OCI-LY7 (cell line): ENCODE data around the gene ENOX1.

Experiments
- EZH2phosphoT487 ChIP-seq: fragments of 200-600 bp; sonication (generic); IDR thresholded peaks from 2 replicates; pipeline ENCODE4 v1.6.1; 2018; ENCODE audit warnings: low read depth, borderline replicate concordance, mild to moderate bottlenecking, mixed run types, antibody characterized with exemption, low read length, moderate library complexity, mixed read lengths
- TF ChIP-seq, protein P1 (sequence below): fragments of 200-600 bp; sonication (generic); conservative IDR thresholded peaks from 2 replicates; pipeline ENCODE4 v1.5.1; 2014; ENCODE audit warnings: mild to moderate bottlenecking, antibody characterized with exemption, low read length, moderate library complexity, mixed read lengths

DNA sequence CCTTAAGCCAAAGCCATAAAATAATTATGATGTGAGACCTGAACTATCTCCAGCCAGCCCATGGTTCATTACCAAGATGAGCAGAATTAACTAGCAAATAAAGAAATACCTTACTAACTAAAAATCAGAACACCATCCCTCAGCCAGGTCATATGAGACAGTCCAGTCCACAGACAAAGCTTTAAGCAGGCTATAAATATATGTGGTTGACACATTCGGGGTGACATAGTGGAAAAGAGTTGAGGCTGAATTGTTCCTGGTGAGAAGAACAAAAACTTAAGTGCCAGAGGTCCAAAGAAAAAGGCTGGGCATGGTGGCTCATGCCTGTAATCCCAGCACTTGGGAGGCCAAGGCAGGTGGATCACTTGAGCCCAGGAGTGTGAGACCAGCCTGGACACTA is 30.9 kb downstream of the ENOX1 start:
- TF ChIP-seq, protein P1, sequence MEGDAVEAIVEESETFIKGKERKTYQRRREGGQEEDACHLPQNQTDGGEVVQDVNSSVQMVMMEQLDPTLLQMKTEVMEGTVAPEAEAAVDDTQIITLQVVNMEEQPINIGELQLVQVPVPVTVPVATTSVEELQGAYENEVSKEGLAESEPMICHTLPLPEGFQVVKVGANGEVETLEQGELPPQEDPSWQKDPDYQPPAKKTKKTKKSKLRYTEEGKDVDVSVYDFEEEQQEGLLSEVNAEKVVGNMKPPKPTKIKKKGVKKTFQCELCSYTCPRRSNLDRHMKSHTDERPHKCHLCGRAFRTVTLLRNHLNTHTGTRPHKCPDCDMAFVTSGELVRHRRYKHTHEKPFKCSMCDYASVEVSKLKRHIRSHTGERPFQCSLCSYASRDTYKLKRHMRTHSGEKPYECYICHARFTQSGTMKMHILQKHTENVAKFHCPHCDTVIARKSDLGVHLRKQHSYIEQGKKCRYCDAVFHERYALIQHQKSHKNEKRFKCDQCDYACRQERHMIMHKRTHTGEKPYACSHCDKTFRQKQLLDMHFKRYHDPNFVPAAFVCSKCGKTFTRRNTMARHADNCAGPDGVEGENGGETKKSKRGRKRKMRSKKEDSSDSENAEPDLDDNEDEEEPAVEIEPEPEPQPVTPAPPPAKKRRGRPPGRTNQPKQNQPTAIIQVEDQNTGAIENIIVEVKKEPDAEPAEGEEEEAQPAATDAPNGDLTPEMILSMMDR: no peak
- no peak for TF ChIP-seq EZH2phosphoT487
